Measurements from ENCODE around the gene GYPE.
"Not testable (repeated sequence)": the region's sequence is repeated elsewhere in the genome, so short reads cannot be mapped to it uniquely, and the experiment has no call there.

Gene GYPE

DNA sequence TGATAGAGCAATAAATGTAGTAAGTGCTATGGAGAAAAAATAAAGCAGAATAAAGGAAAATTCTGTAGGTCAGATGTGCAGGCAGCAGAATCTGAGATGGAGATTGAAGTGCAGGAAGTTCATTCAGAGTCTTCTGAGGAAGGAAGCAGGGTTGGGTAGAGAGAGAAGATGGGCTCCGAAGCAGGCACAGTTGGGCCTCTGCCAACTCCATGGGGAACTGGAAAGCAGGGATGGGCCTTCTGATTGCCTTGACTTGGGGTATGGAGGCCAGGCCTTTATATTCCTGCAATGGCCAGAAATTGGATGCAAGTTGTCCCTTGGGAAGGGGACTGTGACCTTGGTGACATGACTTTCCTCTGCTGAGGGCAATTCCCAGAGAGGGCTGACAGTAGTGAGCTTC lies 42.6 kb downstream of the GYPE start:
- DNase-seq = not testable (repeated sequence)

DNA sequence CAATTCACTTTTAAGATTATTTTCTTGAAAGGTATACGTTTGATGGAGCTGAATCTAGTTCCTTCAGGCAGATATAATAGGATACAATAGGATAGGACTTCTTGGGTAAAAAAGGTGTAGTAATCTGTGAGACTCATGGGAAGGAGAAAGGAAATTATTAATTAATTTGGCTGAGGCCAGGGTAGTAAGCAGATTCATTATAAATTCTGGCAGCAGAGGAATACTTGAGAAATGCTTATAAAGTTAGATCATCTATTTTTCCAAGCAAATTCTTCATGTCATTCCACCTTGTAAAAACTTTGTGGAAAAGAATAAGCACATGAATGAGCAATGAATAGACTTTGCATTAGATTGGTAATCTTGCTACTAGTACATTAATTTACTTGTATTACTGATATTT lies 46.9 kb downstream of the GYPE start:
- no peak for DNase-seq

- DNase-seq = not testable (repeated sequence)
Measured at GRCh38 chr4:143857391-143858336, 47.7 kb downstream of the GYPE start.

DNA sequence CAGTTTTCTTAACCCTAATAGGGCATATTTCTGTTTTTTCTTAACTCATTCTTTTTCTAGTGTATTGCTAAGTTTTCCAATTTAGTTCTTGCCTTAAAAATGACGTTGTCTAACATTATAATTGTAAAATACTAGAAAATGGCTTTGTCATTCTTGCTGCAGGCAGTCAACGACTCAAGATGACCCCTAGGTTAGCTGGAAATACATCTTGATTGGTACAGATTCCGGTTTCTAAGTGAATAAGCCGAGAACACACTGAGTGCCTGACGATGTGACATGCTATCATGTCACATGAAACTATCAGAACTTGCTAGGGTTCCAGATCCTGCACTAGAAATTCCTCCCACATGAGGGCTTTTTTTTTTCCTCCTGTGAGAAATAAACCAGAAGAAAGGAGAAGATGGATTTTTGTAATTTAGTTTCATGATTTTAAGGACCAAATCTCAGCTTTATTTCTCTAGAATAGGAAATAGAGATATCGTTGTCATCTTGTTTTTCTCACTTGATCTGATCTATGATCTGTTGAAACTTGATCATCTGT lies 49.3 kb downstream of the GYPE start:
- not testable (repeated sequence) for DNase-seq

DNA sequence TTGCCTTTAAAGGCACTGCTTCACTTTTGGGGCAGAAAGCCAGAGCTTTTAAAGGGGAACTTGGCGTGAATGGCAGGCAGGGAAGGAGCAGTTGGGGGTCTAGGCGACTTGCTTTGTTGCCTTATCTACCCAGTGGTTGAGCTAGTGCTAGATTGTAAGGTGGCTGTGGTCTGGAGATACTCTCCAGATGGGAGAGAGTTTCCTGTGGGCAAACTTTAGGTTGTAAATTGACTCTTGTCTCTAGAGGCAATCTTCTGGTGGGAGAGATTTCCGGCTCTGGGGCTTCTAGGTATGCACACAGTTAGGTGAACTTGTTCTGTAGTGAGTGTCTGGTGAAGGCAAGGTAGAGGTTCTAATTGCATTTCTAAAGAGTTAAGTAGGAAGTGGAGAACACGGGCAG lies 50.7 kb downstream of the GYPE start:
- not testable (repeated sequence) for DNase-seq

DNA sequence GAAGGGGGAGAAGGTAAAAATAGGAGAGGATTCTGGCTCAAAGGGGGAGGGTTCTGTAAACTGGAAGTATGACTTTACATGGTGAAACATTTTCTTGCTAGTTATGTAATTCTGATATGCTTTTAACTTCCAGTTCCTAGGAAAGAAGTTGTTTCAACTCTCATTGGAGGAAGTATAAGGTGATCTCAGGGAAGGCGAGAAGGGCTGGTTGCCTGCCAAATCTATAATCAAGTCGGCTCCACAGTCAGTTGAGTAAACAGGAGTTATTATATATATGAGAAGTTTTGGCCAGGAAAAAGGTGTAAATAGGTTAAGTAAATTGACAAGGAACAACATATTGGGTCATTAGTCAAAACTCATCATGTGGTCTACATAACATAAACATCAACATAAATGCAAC lies 56.1 kb downstream of the GYPE start:
- DNase-seq = not testable (repeated sequence)

GRCh38 chr4:143843506-143843832 lies 61.9 kb downstream of the GYPE start:
- not testable (repeated sequence) for DNase-seq

DNA sequence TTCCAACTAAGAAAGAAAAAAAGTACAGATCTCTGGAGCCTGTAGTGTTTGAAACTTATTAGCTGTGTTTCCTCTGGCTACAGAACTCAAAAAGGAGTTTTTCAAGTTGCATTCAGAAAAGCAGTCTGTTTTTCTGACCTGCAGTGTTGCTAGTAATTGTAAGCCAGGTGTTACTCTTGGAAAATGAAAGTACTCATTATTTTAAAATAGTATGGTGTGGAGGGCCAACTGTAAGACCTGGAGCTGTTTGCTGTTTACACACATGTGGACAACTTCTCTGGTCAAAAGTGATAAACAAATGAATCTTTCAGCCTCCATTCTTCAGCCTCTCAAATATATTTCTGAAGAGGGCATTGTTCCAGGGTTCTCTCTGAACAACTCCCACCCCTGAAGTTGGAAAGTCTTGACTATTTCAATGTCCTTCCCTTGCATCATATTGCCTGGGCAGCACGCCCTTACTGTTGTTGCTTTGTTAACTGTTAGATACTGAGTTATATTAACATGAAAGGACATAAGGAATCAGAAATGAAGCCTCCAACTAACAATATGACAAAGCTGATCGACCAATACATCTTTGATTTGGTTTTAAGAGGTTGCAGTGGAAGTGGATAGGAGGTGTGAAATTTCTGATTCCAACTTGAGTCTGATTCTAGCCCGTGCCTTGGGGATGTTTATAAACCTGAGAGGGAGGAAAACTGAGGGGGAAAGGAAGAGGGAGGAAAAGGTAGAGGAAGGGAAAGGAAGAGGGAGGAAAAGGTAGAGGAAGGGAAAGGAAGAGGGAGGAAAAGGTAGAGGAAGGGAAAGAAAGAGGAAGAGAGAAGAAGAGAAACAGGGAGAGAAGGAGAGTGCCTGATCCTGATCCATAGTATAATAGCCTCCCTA lies 62.5 kb downstream of the GYPE start:
- not testable (repeated sequence) for DNase-seq

GRCh38 chr4:143839413-143839812 lies 65.9 kb downstream of the GYPE start:
- DNase-seq = not testable (repeated sequence)

DNA sequence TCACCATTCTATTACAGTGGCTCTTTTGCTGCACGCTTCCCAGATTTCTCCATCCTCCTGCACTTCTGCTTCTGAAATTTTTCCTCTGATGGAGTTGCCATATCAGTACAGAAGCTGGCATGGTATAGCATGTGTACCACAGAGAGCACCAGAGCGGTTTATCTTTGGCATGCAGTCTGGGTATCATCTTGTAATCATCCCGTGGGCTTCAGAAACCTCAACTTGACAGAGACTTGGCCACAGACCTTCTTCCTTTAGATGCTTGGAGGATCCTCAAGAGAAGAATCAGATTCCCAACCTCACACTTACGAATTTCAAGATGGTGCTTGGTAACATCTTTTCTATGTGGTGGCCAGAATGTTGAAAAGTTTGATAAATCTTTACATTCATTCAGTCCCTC lies 71.2 kb downstream of the GYPE start:
- DNase-seq = not testable (repeated sequence)

- DNase-seq = peak in 1 of 2 experiments; percentile 0
Measured at GRCh38 chr4:143833676-143834075, 71.7 kb downstream of the GYPE start.

GRCh38 chr4:143830576-143830975 lies 74.8 kb downstream of the GYPE start:
- not testable (repeated sequence) for DNase-seq

GRCh38 chr4:143829239-143829620 lies 76.1 kb downstream of the GYPE start:
- DNase-seq = not testable (repeated sequence)

Data from NCI-H187 (cell line).